HUDEP-2 (cell line): ENCODE results near the gene STXBP2.

Source experiments
- DNase-seq, 76 experiments: peaks; one replicate each; lab custom pipeline; 2025; ENCODE audit not compliant: unreplicated experiment in 76 of 76; lab: John Stamatoyannopoulos, UW

STXBP2 gene

GRCh38 chr19:7631577-7631976 lies 5.3 kb upstream of the STXBP2 start:
- DNase-seq: no peak

GRCh38 chr19:7632340-7633203 lies 4.3 kb upstream of the STXBP2 start:
- DNase-seq: no peak

GRCh38 chr19:7633698-7634097 lies 3.2 kb upstream of the STXBP2 start, which contains the start of gene PCP2:
PCP2 (minus strand) TSS chr19:7633719; CDS start chr19:7633457, 262 bp downstream.
- no peak for DNase-seq

- DNase-seq: no peak
Measured at GRCh38 chr19:7635670-7636069, 1.2 kb upstream of the STXBP2 start.

- DNase-seq: no peak
Measured at GRCh38 chr19:7636317-7636690, 606 bp upstream of the STXBP2 start.

GRCh38 chr19:7637374-7638256 lies 705 bp downstream of the STXBP2 start:
- peak in 37 of 76 experiments; percentile 9 to 88 (median 36) for DNase-seq

GRCh38 chr19:7638802-7639465 lies 2.0 kb downstream of the STXBP2 start:
- no peak for DNase-seq

GRCh38 chr19:7639863-7640348 lies 3.0 kb downstream of the STXBP2 start:
- no peak for DNase-seq

GRCh38 chr19:7640803-7641202 lies 3.9 kb downstream of the STXBP2 start:
- DNase-seq: no peak

- DNase-seq: peak in 3 of 76 experiments; percentile 15 to 39 (median 17)
Measured at GRCh38 chr19:7641290-7642276, 4.7 kb downstream of the STXBP2 start.

GRCh38 chr19:7642295-7643030 lies 5.6 kb downstream of the STXBP2 start:
- DNase-seq: no peak

- no peak for DNase-seq
Measured at GRCh38 chr19:7643031-7643415, 6.1 kb downstream of the STXBP2 start.

GRCh38 chr19:7643629-7644549 lies 7.0 kb downstream of the STXBP2 start:
- peak in 52 of 76 experiments; percentile 13 to 75 (median 46) for DNase-seq

GRCh38 chr19:7644550-7644877 lies 7.6 kb downstream of the STXBP2 start:
- no peak for DNase-seq

GRCh38 chr19:7645163-7645562 lies 8.3 kb downstream of the STXBP2 start:
- DNase-seq: no peak

- no peak for DNase-seq
Measured at GRCh38 chr19:7645656-7646425, 8.9 kb downstream of the STXBP2 start.

GRCh38 chr19:7646426-7646700 lies 9.5 kb downstream of the STXBP2 start:
- DNase-seq: no peak

GRCh38 chr19:7647156-7647555 lies 10.2 kb downstream of the STXBP2 start:
- DNase-seq: no peak
